GM19351 (cell line): ENCODE results near the gene GRID2.
A peak's percentile ranks its signal among the peaks of the same experiment; 100 is the strongest.

Experiments
- ATAC-seq: cut with Tn5 transposase; IDR thresholded peaks from one replicate; pipeline ENCODE4 v1.9.1; 2021; ENCODE audit warnings: mild to moderate bottlenecking, moderate library complexity; ENCODE audit not compliant: unreplicated experiment

Gene GRID2

GRCh38 chr4:93178279-93178678, 874.5 kb downstream of the GRID2 start:
- no peak for ATAC-seq

- ATAC-seq, result no peak
Observed at GRCh38 chr4:93179044-93179443, 875.3 kb downstream of the GRID2 start.

GRCh38 chr4:93182722-93183121, 879.0 kb downstream of the GRID2 start:
- ATAC-seq, result no peak

- ATAC-seq, result no peak
Observed at GRCh38 chr4:93183576-93183975, 879.8 kb downstream of the GRID2 start.

- no peak for ATAC-seq
Observed at GRCh38 chr4:93184053-93184452, 880.3 kb downstream of the GRID2 start.

- no peak for ATAC-seq
Observed at GRCh38 chr4:93186846-93187245, 883.1 kb downstream of the GRID2 start.

- no peak for ATAC-seq
Observed at GRCh38 chr4:93187466-93187865, 883.7 kb downstream of the GRID2 start.

- ATAC-seq, result no peak
Observed at GRCh38 chr4:93187892-93188291, 884.1 kb downstream of the GRID2 start.

GRCh38 chr4:93199492-93199891, 895.7 kb downstream of the GRID2 start:
- peak; percentile 64 for ATAC-seq

- no peak for ATAC-seq
Observed at GRCh38 chr4:93201471-93202096, 897.8 kb downstream of the GRID2 start.

GRCh38 chr4:93203708-93204107, 899.9 kb downstream of the GRID2 start:
- no peak for ATAC-seq

- no peak for ATAC-seq
Observed at GRCh38 chr4:93212250-93212649, 908.5 kb downstream of the GRID2 start.

GRCh38 chr4:93216646-93217045, 912.9 kb downstream of the GRID2 start:
- no peak for ATAC-seq

GRCh38 chr4:93217431-93217830, 913.7 kb downstream of the GRID2 start:
- ATAC-seq, result no peak

- ATAC-seq, result no peak
Observed at GRCh38 chr4:93221771-93222170, 918.0 kb downstream of the GRID2 start.

GRCh38 chr4:93228021-93228420, 924.3 kb downstream of the GRID2 start:
- ATAC-seq, result no peak

- ATAC-seq, result no peak
Observed at GRCh38 chr4:93232883-93233282, 929.1 kb downstream of the GRID2 start.

- no peak for ATAC-seq
Observed at GRCh38 chr4:93237521-93237920, 933.8 kb downstream of the GRID2 start.

GRCh38 chr4:93243262-93243661, 939.5 kb downstream of the GRID2 start:
- no peak for ATAC-seq

GRCh38 chr4:93261207-93261606, 957.4 kb downstream of the GRID2 start:
- ATAC-seq, result no peak

GRCh38 chr4:93263166-93263565, 959.4 kb downstream of the GRID2 start:
- ATAC-seq, result no peak

- no peak for ATAC-seq
Observed at GRCh38 chr4:93267747-93268146, 964.0 kb downstream of the GRID2 start.

- ATAC-seq, result no peak
Observed at GRCh38 chr4:93285346-93285745, 981.6 kb downstream of the GRID2 start.
